Lung (tissue), 12 donors: ENCODE data around the gene PRR16. TPM values are rescaled to one million over a fixed set of nuclear protein-coding genes. Genes with fewer than 3 reads are reported as not detected.
A peak's percentile ranks its signal among the peaks of the same experiment; 100 is the strongest.

Experiments
- ATAC-seq: fragments of 200-7000 bp; cut with Tn5 transposase; one replicate; pipeline ENCODE4 v1.9.1; 2020; ENCODE audit warnings: moderate number of reproducible peaks; ENCODE audit not compliant: insufficient read depth, low FRiP score
- DNase-seq, 3 donors: peaks; one replicate each; pipeline ENCODE4 v3.0.0-alpha.2; 2013 to 2017
- H3K27ac ChIP-seq, 2 donors: one replicate each; pipeline ENCODE4 v1.5.1; 2013; ENCODE audit warnings: mild to moderate bottlenecking in 2 of 2, moderate library complexity in 2 of 2, control low read depth in 1 of 2, inconsistent platforms in 1 of 2, low read depth in 1 of 2, low read length in 1 of 2
- H3K27me3 ChIP-seq, 3 donors: one replicate each; pipeline ENCODE4 v1.5.1; 2013; ENCODE audit warnings: low read length in 2 of 3; ENCODE audit not compliant: control insufficient read depth in 3 of 3, insufficient read depth in 3 of 3
- H3K36me3 ChIP-seq, 4 donors: one replicate each; pipeline ENCODE4 v1.5.1; 2013; ENCODE audit warnings: low read length in 4 of 4, mild to moderate bottlenecking in 1 of 4, moderate library complexity in 1 of 4; ENCODE audit not compliant: control insufficient read depth in 4 of 4, insufficient read depth in 4 of 4
- H3K4me1 ChIP-seq, 5 donors: one replicate each; pipeline ENCODE4 v1.5.1; 2013; ENCODE audit warnings: low read length in 5 of 5, mild to moderate bottlenecking in 2 of 5, moderate library complexity in 1 of 5; ENCODE audit not compliant: control insufficient read depth in 5 of 5, insufficient read depth in 5 of 5
- H3K4me3 ChIP-seq: one replicate; pipeline ENCODE4 v1.5.1; 2013; ENCODE audit warnings: mild to moderate bottlenecking, control low read depth, moderate library complexity
- H3K9ac ChIP-seq, 2 donors: one replicate each; pipeline ENCODE4 v1.5.1; 2013; ENCODE audit warnings: low read length in 2 of 2, control low read depth in 1 of 2; ENCODE audit not compliant: insufficient read depth in 1 of 2
- H3K9me3 ChIP-seq, 4 donors: one replicate each; pipeline ENCODE4 v1.5.1; 2013; ENCODE audit warnings: low read length in 3 of 4, mild to moderate bottlenecking in 1 of 4, moderate library complexity in 1 of 4; ENCODE audit not compliant: control insufficient read depth in 4 of 4, insufficient read depth in 3 of 4
- WGBS, 2 donors: extraction: QIAGEN DNeasy Blood & Tissue Kit; methylation state at CpG; one replicate each; pipeline ENCODE4 v1.1.7; 2013; 5-methylcytosine and 5-hydroxymethylcytosine counted together
- polyA plus RNA-seq, 2 donors: library from polyadenylated mRNA; stranded (reverse); fragments of 200-250 nt; gene quantifications; one replicate each; pipeline ENCODE4 v1.2.1, GENCODE V29; 2013
- total RNA-seq, 2 donors: library from RNA; depleted of rRNA in 1 of 2; stranded (reverse); fragments of >200 nt in 1 of 2; gene quantifications; one replicate each; pipeline ENCODE4 v1.2.1, GENCODE V29; 2014 to 2021
- TF ChIP-seq, protein P1 (sequence below): IDR thresholded peaks from 2 replicates; pipeline ENCODE4 v1.5.1; 2012; ENCODE audit warnings: mild to moderate bottlenecking; ENCODE audit errors: control extremely low read depth, extremely low read depth
- donor health status: control.
- donor health status: control.
- donor health status: Bipolar disorder and iron deficiency.
- donor health status: healthy.
- donor health status: DM: yes; HTN: yes; CAD: no.

PRR16 gene
- total and polyA plus RNA-seq, 4 donors = 1.1 to 6.6 (median 5.9) TPM

GRCh38 chr5:120533581-120533980 is 69.5 kb downstream of the PRR16 start:
- peaks cover 0 to 3% (median 0%) of the 10 kb centered on the region in 5 donors for H3K4me1 ChIP-seq
- DNase-seq (no peak), ATAC-seq (no peak)
- no peak overlapping the region for H3K9ac ChIP-seq
- no peaks in the 10 kb centered on the region for H3K36me3 ChIP-seq
- no peaks in the 10 kb centered on the region for H3K27me3 ChIP-seq
- no peak overlapping the region for H3K27ac ChIP-seq
- no peak overlapping the region for H3K4me3 ChIP-seq
- H3K9me3 ChIP-seq = no peaks in the 10 kb centered on the region
- 70 to 82% methylated on average over 3 of the region's 3 CpGs for WGBS, 2 donors
- TF ChIP-seq, protein P1, sequence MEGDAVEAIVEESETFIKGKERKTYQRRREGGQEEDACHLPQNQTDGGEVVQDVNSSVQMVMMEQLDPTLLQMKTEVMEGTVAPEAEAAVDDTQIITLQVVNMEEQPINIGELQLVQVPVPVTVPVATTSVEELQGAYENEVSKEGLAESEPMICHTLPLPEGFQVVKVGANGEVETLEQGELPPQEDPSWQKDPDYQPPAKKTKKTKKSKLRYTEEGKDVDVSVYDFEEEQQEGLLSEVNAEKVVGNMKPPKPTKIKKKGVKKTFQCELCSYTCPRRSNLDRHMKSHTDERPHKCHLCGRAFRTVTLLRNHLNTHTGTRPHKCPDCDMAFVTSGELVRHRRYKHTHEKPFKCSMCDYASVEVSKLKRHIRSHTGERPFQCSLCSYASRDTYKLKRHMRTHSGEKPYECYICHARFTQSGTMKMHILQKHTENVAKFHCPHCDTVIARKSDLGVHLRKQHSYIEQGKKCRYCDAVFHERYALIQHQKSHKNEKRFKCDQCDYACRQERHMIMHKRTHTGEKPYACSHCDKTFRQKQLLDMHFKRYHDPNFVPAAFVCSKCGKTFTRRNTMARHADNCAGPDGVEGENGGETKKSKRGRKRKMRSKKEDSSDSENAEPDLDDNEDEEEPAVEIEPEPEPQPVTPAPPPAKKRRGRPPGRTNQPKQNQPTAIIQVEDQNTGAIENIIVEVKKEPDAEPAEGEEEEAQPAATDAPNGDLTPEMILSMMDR = no peak

DNA sequence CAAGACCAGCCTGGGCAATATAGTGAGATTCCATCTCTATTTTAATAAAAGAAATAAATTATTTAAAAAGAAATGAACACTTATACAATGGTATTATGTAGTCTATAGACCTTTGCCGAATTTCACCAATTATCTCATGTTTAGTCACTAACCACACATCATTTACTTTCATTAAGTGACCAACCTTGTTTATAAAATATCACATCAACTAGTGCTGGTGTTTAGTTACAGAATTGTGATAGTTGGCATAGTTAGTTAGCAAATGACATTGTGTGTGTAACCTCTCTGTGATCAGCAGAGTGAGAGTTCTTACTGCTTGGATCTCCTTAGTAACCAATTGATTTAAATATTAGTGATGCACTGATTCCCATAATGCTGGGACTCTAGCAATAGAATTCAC is 71.8 kb downstream of the PRR16 start:
- no peak for ATAC-seq
- H3K9ac ChIP-seq = no peak overlapping the region
- H3K4me1 ChIP-seq = peaks cover 0 to 14% (median 0%) of the 10 kb centered on the region in 5 donors
- no peaks in the 10 kb centered on the region for H3K27me3 ChIP-seq
- TF ChIP-seq, protein P1 = no peak
- no peaks in the 10 kb centered on the region for H3K9me3 ChIP-seq
- no peaks in the 10 kb centered on the region for H3K36me3 ChIP-seq
- H3K27ac ChIP-seq = no peak overlapping the region
- H3K4me3 ChIP-seq = no peak overlapping the region
- DNase-seq = no peak
- 82 to 89% methylated on average over 1 of the region's 1 CpG for WGBS, 2 donors

GRCh38 chr5:120538149-120538548 is 74.0 kb downstream of the PRR16 start:
- H3K4me3 ChIP-seq = no peak overlapping the region
- H3K4me1 ChIP-seq = peaks cover 0 to 14% (median 0%) of the 10 kb centered on the region in 5 donors
- H3K9ac ChIP-seq = no peak overlapping the region
- ATAC-seq (no peak), DNase-seq (no peak)
- TF ChIP-seq, protein P1 = no peak
- no peaks in the 10 kb centered on the region for H3K27me3 ChIP-seq
- H3K36me3 ChIP-seq = no peaks in the 10 kb centered on the region
- WGBS, 2 donors = 85 to 88% methylated on average over 2 of the region's 2 CpGs
- H3K9me3 ChIP-seq = no peaks in the 10 kb centered on the region
- H3K27ac ChIP-seq = no peak overlapping the region

DNA sequence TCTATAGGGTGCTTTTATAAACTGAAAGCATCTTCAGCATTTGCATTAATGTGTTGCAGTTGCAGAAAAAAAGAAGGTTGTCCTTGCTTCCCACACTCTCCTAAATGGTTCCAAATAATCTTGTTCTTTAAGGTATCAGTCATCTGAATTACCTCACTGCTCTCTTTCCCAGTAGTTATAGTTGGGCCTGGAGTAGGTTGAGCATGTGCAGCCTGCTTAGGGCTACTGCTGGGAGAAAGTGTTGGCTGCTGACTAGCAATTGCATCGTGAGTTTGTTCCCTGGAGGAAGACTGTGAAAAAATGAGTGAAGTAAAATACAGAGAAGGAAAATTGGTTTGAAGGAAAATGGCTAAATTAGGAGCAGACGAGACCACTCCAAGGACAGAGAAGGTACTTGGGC is 74.5 kb downstream of the PRR16 start:
- TF ChIP-seq, protein P1 = no peak
- H3K4me3 ChIP-seq = no peak overlapping the region
- no peaks in the 10 kb centered on the region for H3K36me3 ChIP-seq
- no peaks in the 10 kb centered on the region for H3K9me3 ChIP-seq
- ATAC-seq (no peak), DNase-seq (no peak)
- no peak overlapping the region for H3K9ac ChIP-seq
- peaks cover 0 to 11% (median 0%) of the 10 kb centered on the region in 5 donors for H3K4me1 ChIP-seq
- H3K27me3 ChIP-seq = no peaks in the 10 kb centered on the region
- H3K27ac ChIP-seq = peak overlapping the region in 1 of 2 donors; percentile 9
- WGBS, 2 donors = 70 to 77% methylated on average over 2 of the region's 2 CpGs
